ENCODE data around the gene KIF20B. TPM values are rescaled to one million over a fixed set of nuclear protein-coding genes. Genes with fewer than 3 reads are reported as not detected.

KIF20B gene
- total RNA-seq, 1 experiment from 2014 or later: 33.7 TPM

DNA sequence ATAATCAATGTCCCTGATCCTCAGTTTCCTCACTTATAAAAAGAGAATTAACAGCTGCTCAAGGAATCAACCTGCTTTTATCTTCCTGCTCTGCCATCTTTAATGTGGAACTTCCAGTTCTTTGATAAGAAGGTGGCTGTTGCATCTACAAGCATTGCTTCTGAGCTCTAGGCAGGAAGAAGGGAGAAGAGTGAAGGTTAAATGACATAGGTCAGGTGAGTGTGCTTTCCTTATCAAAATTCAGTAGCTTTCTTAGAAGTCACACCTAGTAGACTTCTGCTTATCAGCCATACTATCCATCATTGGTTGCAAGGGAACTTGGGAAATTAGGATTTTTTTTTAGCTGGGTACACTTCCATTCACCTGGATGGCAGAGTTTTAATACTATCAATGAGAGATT, 24.0 kb upstream of the KIF20B start:
- no peaks in the 10 kb centered on the region for H3K4me1 Mint-ChIP-seq (ENCODE audit: insufficient read depth, unreplicated experiment)
- H3K27ac Mint-ChIP-seq (ENCODE audit: low read depth, unreplicated experiment): no peak overlapping the region
- BruUV-seq (replicated peaks): no TSS peak
- DNase-seq (ENCODE audit: unreplicated experiment): no peak
- H3K4me3 Mint-ChIP-seq (ENCODE audit: unreplicated experiment): no peak overlapping the region
- no peaks in the 10 kb centered on the region for H3K27me3 Mint-ChIP-seq (ENCODE audit: insufficient read depth, unreplicated experiment)
- H3K9me3 Mint-ChIP-seq (ENCODE audit: unreplicated experiment): no peaks in the 10 kb centered on the region
- CTCF ChIA-PET: no interaction called here
- POLR2A ChIA-PET: no interaction called here
- H3K36me3 Mint-ChIP-seq (ENCODE audit: insufficient read depth, unreplicated experiment): no peaks in the 10 kb centered on the region
- TF ChIP-seq, protein P1, sequence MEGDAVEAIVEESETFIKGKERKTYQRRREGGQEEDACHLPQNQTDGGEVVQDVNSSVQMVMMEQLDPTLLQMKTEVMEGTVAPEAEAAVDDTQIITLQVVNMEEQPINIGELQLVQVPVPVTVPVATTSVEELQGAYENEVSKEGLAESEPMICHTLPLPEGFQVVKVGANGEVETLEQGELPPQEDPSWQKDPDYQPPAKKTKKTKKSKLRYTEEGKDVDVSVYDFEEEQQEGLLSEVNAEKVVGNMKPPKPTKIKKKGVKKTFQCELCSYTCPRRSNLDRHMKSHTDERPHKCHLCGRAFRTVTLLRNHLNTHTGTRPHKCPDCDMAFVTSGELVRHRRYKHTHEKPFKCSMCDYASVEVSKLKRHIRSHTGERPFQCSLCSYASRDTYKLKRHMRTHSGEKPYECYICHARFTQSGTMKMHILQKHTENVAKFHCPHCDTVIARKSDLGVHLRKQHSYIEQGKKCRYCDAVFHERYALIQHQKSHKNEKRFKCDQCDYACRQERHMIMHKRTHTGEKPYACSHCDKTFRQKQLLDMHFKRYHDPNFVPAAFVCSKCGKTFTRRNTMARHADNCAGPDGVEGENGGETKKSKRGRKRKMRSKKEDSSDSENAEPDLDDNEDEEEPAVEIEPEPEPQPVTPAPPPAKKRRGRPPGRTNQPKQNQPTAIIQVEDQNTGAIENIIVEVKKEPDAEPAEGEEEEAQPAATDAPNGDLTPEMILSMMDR (IDR thresholded peaks at IDR 0.05; ENCODE audit: unreplicated experiment): no peak
- intact Hi-C loops (cut with micrococcal nuclease): no loop called here

DNA sequence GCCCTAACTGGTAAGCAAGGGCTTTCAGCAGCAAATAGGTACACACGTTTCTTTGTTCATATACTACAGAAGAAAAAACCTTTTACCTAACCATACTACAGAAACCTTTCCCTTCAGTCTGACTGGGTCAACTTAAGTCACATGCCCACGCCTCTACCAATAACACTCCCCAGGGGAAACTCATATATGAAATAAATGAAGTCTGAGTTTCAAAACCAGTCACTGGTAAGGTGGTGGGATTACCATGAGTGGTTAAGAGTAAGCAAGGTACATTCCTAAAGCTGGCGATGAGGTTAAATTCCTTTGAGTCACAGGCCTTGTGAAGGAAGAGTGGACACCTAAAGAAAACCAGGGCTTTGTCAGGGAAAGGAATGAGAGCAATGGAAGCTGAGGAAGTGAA, 21.4 kb upstream of the KIF20B start:
- Mint-ChIP-seq H3K27ac (ENCODE audit: low read depth, unreplicated experiment) (no peak overlapping the region), H3K9me3 (ENCODE audit: unreplicated experiment) (no peaks in the 10 kb centered on the region), H3K4me3 (ENCODE audit: unreplicated experiment) (no peak overlapping the region), H3K36me3 (ENCODE audit: insufficient read depth, unreplicated experiment) (no peaks in the 10 kb centered on the region), H3K27me3 (ENCODE audit: insufficient read depth, unreplicated experiment) (no peaks in the 10 kb centered on the region), H3K4me1 (ENCODE audit: insufficient read depth, unreplicated experiment) (peaks cover 5% of the 10 kb centered on the region)
- TF ChIP-seq, protein P1 (IDR thresholded peaks at IDR 0.05; ENCODE audit: unreplicated experiment): no peak
- DNase-seq (ENCODE audit: unreplicated experiment): no peak
- ChIA-PET POLR2A (no interaction called here), CTCF (interaction anchor here (0.7 kb wide), 1 partner anchor 21 kb away, joined by 3 read pairs; no protein-coding TSS in a partner anchor)
- no TSS peak for BruUV-seq (replicated peaks)
- intact Hi-C loops (cut with micrococcal nuclease): no loop called here

DNA sequence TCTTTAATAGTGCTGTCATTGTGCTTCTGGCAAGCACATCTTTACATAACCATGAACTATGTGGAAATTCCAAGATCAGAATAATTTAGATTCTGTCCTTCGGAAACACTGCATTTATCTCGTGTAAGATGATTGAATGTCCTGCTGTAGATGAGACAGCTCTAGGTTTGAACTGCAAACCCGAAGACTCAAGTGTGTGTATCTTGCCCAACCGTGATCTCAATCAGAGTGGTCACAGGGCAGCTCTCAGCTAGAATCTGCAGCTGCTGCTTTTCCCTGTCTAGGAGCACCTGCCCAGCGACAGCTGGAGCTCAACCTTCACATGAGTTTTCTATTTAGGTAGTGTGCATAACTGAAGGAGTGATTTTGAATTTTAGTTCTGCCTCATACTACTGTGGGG, 17.5 kb upstream of the KIF20B start:
- H3K4me3 Mint-ChIP-seq (ENCODE audit: unreplicated experiment): no peak overlapping the region
- H3K27me3 Mint-ChIP-seq (ENCODE audit: insufficient read depth, unreplicated experiment): no peaks in the 10 kb centered on the region
- TF ChIP-seq, protein P1 (IDR thresholded peaks at IDR 0.05; ENCODE audit: unreplicated experiment): no peak
- H3K4me1 Mint-ChIP-seq (ENCODE audit: insufficient read depth, unreplicated experiment): peaks cover 5% of the 10 kb centered on the region
- ChIA-PET POLR2A (interaction anchor here (1.2 kb wide), 1 partner anchor 17 kb away, joined by 4 read pairs; the partner anchor contains the start of gene KIF20B), CTCF (interaction anchor here (0.5 to 1.2 kb wide), 3 partner anchors 17 to 1286 kb away, joined by 3 to 4 read pairs (median 3); partner anchors contain the start of gene KIF20B)
- intact Hi-C loops (cut with micrococcal nuclease): no loop called here
- DNase-seq (ENCODE audit: unreplicated experiment): no peak
- no peaks in the 10 kb centered on the region for H3K36me3 Mint-ChIP-seq (ENCODE audit: insufficient read depth, unreplicated experiment)
- no peak overlapping the region for H3K27ac Mint-ChIP-seq (ENCODE audit: low read depth, unreplicated experiment)
- no peaks in the 10 kb centered on the region for H3K9me3 Mint-ChIP-seq (ENCODE audit: unreplicated experiment)
- BruUV-seq (replicated peaks): no TSS peak

DNA sequence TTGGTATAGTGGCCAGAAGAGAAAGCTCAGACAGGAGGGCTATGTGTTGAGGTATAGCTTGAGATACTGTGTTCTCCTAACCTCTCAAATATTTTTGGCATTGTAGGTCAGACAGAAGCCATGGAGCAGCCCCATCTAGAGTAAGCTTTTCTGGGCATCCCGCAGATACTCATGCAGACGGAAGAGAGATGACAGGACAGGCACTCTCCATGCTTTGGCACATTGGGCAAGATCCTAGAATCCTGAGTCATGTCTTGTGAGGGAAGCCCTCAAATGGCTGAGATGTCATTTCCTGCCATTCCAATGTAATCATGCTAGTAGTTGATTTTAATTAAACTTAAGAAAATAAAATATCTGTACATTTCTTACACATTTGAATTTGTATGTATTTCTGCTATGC, 16.8 kb upstream of the KIF20B start:
- intact Hi-C loops (cut with micrococcal nuclease): no loop called here
- no TSS peak for BruUV-seq (replicated peaks)
- H3K9me3 Mint-ChIP-seq (ENCODE audit: unreplicated experiment): no peaks in the 10 kb centered on the region
- no peak overlapping the region for H3K4me3 Mint-ChIP-seq (ENCODE audit: unreplicated experiment)
- TF ChIP-seq, protein P1 (IDR thresholded peaks at IDR 0.05; ENCODE audit: unreplicated experiment): no peak
- CTCF ChIA-PET: interaction anchor here (1.0 to 1.2 kb wide), 2 partner anchors 17 to 19 kb away, joined by 3 to 4 read pairs; partner anchors contain the start of gene KIF20B
- peaks cover 5% of the 10 kb centered on the region for H3K4me1 Mint-ChIP-seq (ENCODE audit: insufficient read depth, unreplicated experiment)
- POLR2A ChIA-PET: interaction anchor here (1.0 to 1.7 kb wide), 2 partner anchors 16 to 41 kb away, joined by 3 to 7 read pairs; partner anchors contain the start of gene KIF20B
- H3K27me3 Mint-ChIP-seq (ENCODE audit: insufficient read depth, unreplicated experiment): no peaks in the 10 kb centered on the region
- no peak overlapping the region for H3K27ac Mint-ChIP-seq (ENCODE audit: low read depth, unreplicated experiment)
- no peaks in the 10 kb centered on the region for H3K36me3 Mint-ChIP-seq (ENCODE audit: insufficient read depth, unreplicated experiment)
- DNase-seq (ENCODE audit: unreplicated experiment): peak; percentile 70
